Upper lobe of left lung (tissue), 4 donors: ENCODE measurements around the gene HNF4A.

Experiments used
- EP300 ChIP-seq, 4 donors: sonication (generic); formaldehyde crosslinking; IDR thresholded peaks; one replicate each; pipeline ENCODE4 v1.5.1; 2017; ENCODE audit warnings: antibody characterized with exemption in 4 of 4, control low read depth in 2 of 4
- POLR2A ChIP-seq, 4 donors: fragments of 450-650 bp; IDR thresholded peaks; one replicate each; pipeline ENCODE4 v1.5.1; 2016 to 2017; ENCODE audit warnings: antibody characterized with exemption in 4 of 4, mild to moderate bottlenecking in 2 of 4
- POLR2AphosphoS5 ChIP-seq, 2 donors: sonication (generic); formaldehyde crosslinking; IDR thresholded peaks; one replicate each; pipeline ENCODE4 v1.5.1; 2017; ENCODE audit warnings: antibody characterized with exemption in 2 of 2
- TF ChIP-seq, protein P1 (sequence below), 6 experiments: fragments of 450-650 bp in 4 of 6; fragments of 200-600 bp in 2 of 6; sonication (generic) in 2 of 6; IDR thresholded peaks; one replicate each; pipeline ENCODE4 v1.5.1; 2016 to 2019; ENCODE audit warnings: antibody characterized with exemption in 6 of 6

DNA sequence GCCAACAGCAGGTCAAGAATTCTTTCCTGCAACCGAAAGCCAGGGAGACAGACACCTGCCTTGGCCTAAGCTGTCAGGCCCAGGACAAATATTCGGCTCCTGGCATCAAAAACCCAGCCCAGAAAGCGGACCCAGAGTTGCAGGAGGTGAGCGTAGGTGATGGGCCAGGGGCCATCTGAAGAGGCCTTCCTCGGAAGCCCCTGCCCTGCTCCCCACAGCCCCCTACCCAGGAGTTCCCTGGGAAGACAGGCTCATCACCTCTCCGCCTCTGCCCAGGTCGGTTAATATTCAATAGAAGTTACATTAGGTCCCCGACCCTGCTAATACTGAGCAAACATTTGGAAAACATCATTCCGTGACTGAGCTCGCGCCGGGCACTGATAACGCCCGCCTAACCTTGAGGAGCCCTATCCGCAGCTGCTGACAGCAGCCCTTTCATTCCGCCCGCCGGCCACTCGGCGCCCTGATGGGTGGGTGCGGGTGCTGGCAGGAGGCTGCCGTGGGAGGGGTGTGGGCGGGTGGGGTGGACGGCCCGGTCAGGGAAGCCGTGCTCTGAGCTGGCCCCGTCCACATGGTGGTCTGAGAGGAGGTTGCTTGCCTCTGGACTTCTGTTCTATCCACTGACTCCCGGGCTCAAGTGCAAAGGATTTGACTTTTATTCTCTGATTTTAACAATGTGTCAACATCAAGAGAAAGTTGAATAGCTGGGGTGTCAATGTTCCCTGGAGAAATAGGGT, 55.7 kb downstream of the HNF4A start:
- TF ChIP-seq, protein P1, sequence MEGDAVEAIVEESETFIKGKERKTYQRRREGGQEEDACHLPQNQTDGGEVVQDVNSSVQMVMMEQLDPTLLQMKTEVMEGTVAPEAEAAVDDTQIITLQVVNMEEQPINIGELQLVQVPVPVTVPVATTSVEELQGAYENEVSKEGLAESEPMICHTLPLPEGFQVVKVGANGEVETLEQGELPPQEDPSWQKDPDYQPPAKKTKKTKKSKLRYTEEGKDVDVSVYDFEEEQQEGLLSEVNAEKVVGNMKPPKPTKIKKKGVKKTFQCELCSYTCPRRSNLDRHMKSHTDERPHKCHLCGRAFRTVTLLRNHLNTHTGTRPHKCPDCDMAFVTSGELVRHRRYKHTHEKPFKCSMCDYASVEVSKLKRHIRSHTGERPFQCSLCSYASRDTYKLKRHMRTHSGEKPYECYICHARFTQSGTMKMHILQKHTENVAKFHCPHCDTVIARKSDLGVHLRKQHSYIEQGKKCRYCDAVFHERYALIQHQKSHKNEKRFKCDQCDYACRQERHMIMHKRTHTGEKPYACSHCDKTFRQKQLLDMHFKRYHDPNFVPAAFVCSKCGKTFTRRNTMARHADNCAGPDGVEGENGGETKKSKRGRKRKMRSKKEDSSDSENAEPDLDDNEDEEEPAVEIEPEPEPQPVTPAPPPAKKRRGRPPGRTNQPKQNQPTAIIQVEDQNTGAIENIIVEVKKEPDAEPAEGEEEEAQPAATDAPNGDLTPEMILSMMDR (IDR thresholded peaks at IDR 0.05), result no peak
- TF ChIP-seq EP300 (IDR thresholded peaks at IDR 0.05), result no peak
- no peak for TF ChIP-seq POLR2A (IDR thresholded peaks at IDR 0.05)
- TF ChIP-seq POLR2AphosphoS5 (IDR thresholded peaks at IDR 0.05), result no peak
